CD4-positive, CD25-positive, alpha-beta regulatory T cell (primary cell): ENCODE measurements around the gene PARN. TPM values are rescaled to one million over a fixed set of nuclear protein-coding genes. Genes with fewer than 3 reads are reported as not detected.

ENCODE experiments used
- ATAC-seq, 2 donors: fragments of 150-1000 bp; cut with Tn5 transposase; one replicate each; pipeline ENCODE4 v1.10.0; 2021; ENCODE audit warnings: low read depth in 2 of 2, moderate number of reproducible peaks in 2 of 2, moderate library complexity in 1 of 2
- DNase-seq, 3 donors: peaks; one replicate each; pipeline versions ENCODE4 v3.0.0 to v3.0.0-alpha.2; 2012 to 2022; ENCODE audit warnings: mixed read lengths in 1 of 3
- H3K27ac ChIP-seq: one replicate; pipeline ENCODE4 v1.7.0; 2013; ENCODE audit warnings: mild to moderate bottlenecking, low read length; ENCODE audit not compliant: insufficient read depth, poor library complexity, severe bottlenecking
- H3K27me3 ChIP-seq: one replicate; pipeline ENCODE4 v1.7.0; 2013; ENCODE audit warnings: low read length; ENCODE audit not compliant: control insufficient read depth, insufficient read depth
- H3K36me3 ChIP-seq: one replicate; pipeline ENCODE4 v1.7.0; 2013; ENCODE audit warnings: mild to moderate bottlenecking, low read length, moderate library complexity; ENCODE audit not compliant: control insufficient read depth, insufficient read depth
- H3K4me1 ChIP-seq: 2 replicates; pipeline ENCODE4 v1.7.0; 2013; ENCODE audit warnings: mild to moderate bottlenecking, low read length; ENCODE audit not compliant: insufficient read depth, control insufficient read depth, poor library complexity, severe bottlenecking
- H3K4me3 ChIP-seq: one replicate; pipeline ENCODE4 v1.7.0; 2013; ENCODE audit warnings: low read depth, mild to moderate bottlenecking, low read length, moderate library complexity
- H3K9me3 ChIP-seq, 2 experiments: 1 replicate in 1 of 2; 2 replicates in 1 of 2; pipeline ENCODE4 v1.7.0; 2013; ENCODE audit warnings: low read length in 2 of 2, mild to moderate bottlenecking in 1 of 2, moderate library complexity in 1 of 2; ENCODE audit not compliant: control insufficient read depth in 2 of 2
- H3K27ac Mint-ChIP-seq, 3 donors: one replicate each; pipeline ENCODE4 v1.8.0; 2020 to 2022; ENCODE audit warnings: mild to moderate bottlenecking in 3 of 3, mixed read lengths in 3 of 3, moderate library complexity in 2 of 3
- H3K27me3 Mint-ChIP-seq: one replicate; pipeline ENCODE4 v1.8.0; 2022; ENCODE audit warnings: mild to moderate bottlenecking, mixed read lengths
- H3K36me3 Mint-ChIP-seq: one replicate; pipeline ENCODE4 v1.8.0; 2020; ENCODE audit warnings: mixed read lengths
- H3K4me1 Mint-ChIP-seq, 4 donors: one replicate each; pipeline ENCODE4 v1.8.0; 2020 to 2022; ENCODE audit warnings: mixed read lengths in 4 of 4, mild to moderate bottlenecking in 1 of 4
- H3K4me3 Mint-ChIP-seq, 4 donors: one replicate each; pipeline ENCODE4 v1.8.0; 2020 to 2022; ENCODE audit warnings: mild to moderate bottlenecking in 4 of 4, mixed read lengths in 4 of 4, moderate library complexity in 3 of 4
- H3K9me3 Mint-ChIP-seq, 7 donors: one replicate each; pipeline ENCODE4 v1.8.0; 2020 to 2022; ENCODE audit warnings: mixed read lengths in 7 of 7, mild to moderate bottlenecking in 3 of 7, moderate library complexity in 2 of 7
- polyA plus RNA-seq, 4 donors: library from polyadenylated mRNA; unstranded; fragments of 300-500 nt; fragmentation: Illumina TruSeq; gene quantifications; one replicate each; pipeline ENCODE4 v1.2.3, GENCODE V29; 2021
- total RNA-seq: library from RNA; stranded (reverse); gene quantifications from one replicate; pipeline ENCODE4 v1.2.3, GENCODE V29; 2022

Gene PARN
- total and polyA plus RNA-seq, 5 donors from 2014 or later, result 36.2 to 50.9 (median 46.6) TPM

GRCh38 chr16:14566599-14566998, 63.5 kb downstream of the PARN start:
- H3K36me3 ChIP-seq, result peaks cover 10% of the 10 kb centered on the region
- H3K27me3 ChIP-seq, result no peaks in the 10 kb centered on the region
- H3K4me1 ChIP-seq, result no peaks in the 10 kb centered on the region
- Mint-ChIP-seq H3K27ac (peak overlapping the region in 1 of 3 donors; percentile 54), H3K9me3 (no peaks in the 10 kb centered on the region), H3K4me3 (no peak overlapping the region), H3K4me1 (peaks cover 14 to 24% (median 19%) of the 10 kb centered on the region in 4 donors), H3K36me3 (peaks cover 10% of the 10 kb centered on the region), H3K27me3 (no peaks in the 10 kb centered on the region)
- no peaks in the 10 kb centered on the region for H3K9me3 ChIP-seq
- DNase-seq (no peak), ATAC-seq (no peak)
- H3K4me3 ChIP-seq, result no peak overlapping the region
- no peak overlapping the region for H3K27ac ChIP-seq

- no peaks in the 10 kb centered on the region for H3K27me3 Mint-ChIP-seq
- H3K4me1 Mint-ChIP-seq, result peaks cover 11 to 23% (median 19%) of the 10 kb centered on the region in 4 donors
- no peak overlapping the region for H3K27ac ChIP-seq
- peaks cover 10% of the 10 kb centered on the region for H3K36me3 Mint-ChIP-seq
- H3K9me3 ChIP-seq, result no peaks in the 10 kb centered on the region
- no peak overlapping the region for H3K4me3 ChIP-seq
- H3K27me3 ChIP-seq, result no peaks in the 10 kb centered on the region
- H3K9me3 Mint-ChIP-seq, result no peaks in the 10 kb centered on the region
- no peak for DNase-seq
- H3K36me3 ChIP-seq, result peaks cover 8% of the 10 kb centered on the region
- no peak overlapping the region for H3K4me3 Mint-ChIP-seq
- peak overlapping the region in 1 of 3 donors; percentile 48 for H3K27ac Mint-ChIP-seq
- no peaks in the 10 kb centered on the region for H3K4me1 ChIP-seq
- no peak for ATAC-seq
These were observed 64.4 kb downstream of the PARN start for GRCh38 chr16:14565688-14566025.

GRCh38 chr16:14564861-14565687, 65.0 kb downstream of the PARN start:
- peak overlapping the region; percentile 8 for H3K4me3 ChIP-seq
- ATAC-seq (no peak), DNase-seq (peak in 1 of 3 donors; percentile 34)
- Mint-ChIP-seq H3K9me3 (no peaks in the 10 kb centered on the region), H3K4me3 (peak overlapping the region; percentile 5 to 90 (median 64)), H3K36me3 (peaks cover 10% of the 10 kb centered on the region), H3K4me1 (peaks cover 11 to 26% (median 19%) of the 10 kb centered on the region in 4 donors), H3K27ac (peak overlapping the region; percentile 48 to 96 (median 87)), H3K27me3 (no peaks in the 10 kb centered on the region)
- H3K9me3 ChIP-seq, result no peaks in the 10 kb centered on the region
- peaks cover 8% of the 10 kb centered on the region for H3K36me3 ChIP-seq
- H3K27me3 ChIP-seq, result no peaks in the 10 kb centered on the region
- H3K4me1 ChIP-seq, result no peaks in the 10 kb centered on the region
- H3K27ac ChIP-seq, result peak overlapping the region; percentile 19

- no peaks in the 10 kb centered on the region for H3K9me3 Mint-ChIP-seq
- H3K27ac Mint-ChIP-seq, result peak overlapping the region; percentile 20 to 87 (median 48)
- peaks cover 8% of the 10 kb centered on the region for H3K36me3 ChIP-seq
- H3K27ac ChIP-seq, result no peak overlapping the region
- peak overlapping the region in 1 of 4 donors; percentile 90 for H3K4me3 Mint-ChIP-seq
- H3K9me3 ChIP-seq, result no peaks in the 10 kb centered on the region
- no peaks in the 10 kb centered on the region for H3K4me1 ChIP-seq
- H3K4me3 ChIP-seq, result peak overlapping the region; percentile 8
- no peaks in the 10 kb centered on the region for H3K27me3 ChIP-seq
- DNase-seq (no peak), ATAC-seq (no peak)
- peaks cover 11 to 26% (median 20%) of the 10 kb centered on the region in 4 donors for H3K4me1 Mint-ChIP-seq
- H3K36me3 Mint-ChIP-seq, result peaks cover 8% of the 10 kb centered on the region
- H3K27me3 Mint-ChIP-seq, result no peaks in the 10 kb centered on the region
These were observed 65.7 kb downstream of the PARN start for GRCh38 chr16:14564323-14564722.

- no peak for ATAC-seq
- no peaks in the 10 kb centered on the region for H3K27me3 Mint-ChIP-seq
These were observed 67.2 kb downstream of the PARN start for GRCh38 chr16:14562691-14563491.

GRCh38 chr16:14560523-14560922, 69.5 kb downstream of the PARN start:
- H3K27me3 Mint-ChIP-seq, result no peaks in the 10 kb centered on the region
- H3K9me3 Mint-ChIP-seq, result peaks cover 0 to 2% (median 0%) of the 10 kb centered on the region in 7 donors
- Histone ChIP-seq H3K4me3 (no peak overlapping the region), H3K9me3 (no peaks in the 10 kb centered on the region), H3K27ac (no peak overlapping the region), H3K36me3 (peaks cover 11% of the 10 kb centered on the region), H3K4me1 (no peaks in the 10 kb centered on the region), H3K27me3 (no peaks in the 10 kb centered on the region)
- peaks cover 12 to 23% (median 15%) of the 10 kb centered on the region in 4 donors for H3K4me1 Mint-ChIP-seq
- H3K36me3 Mint-ChIP-seq, result peaks cover 5% of the 10 kb centered on the region
- DNase-seq, result no peak
- H3K27ac Mint-ChIP-seq, result no peak overlapping the region
- H3K4me3 Mint-ChIP-seq, result no peak overlapping the region
- no peak for ATAC-seq

More at GRCh38 chr16:14562691-14563491, 67.2 kb downstream of the PARN start:
- Mint-ChIP-seq H3K9me3 (no peaks in the 10 kb centered on the region), H3K4me3 (no peak overlapping the region), H3K4me1 (peaks cover 11 to 23% (median 20%) of the 10 kb centered on the region in 4 donors), H3K36me3 (peaks cover 5% of the 10 kb centered on the region), H3K27ac (no peak overlapping the region)
- Histone ChIP-seq H3K4me1 (no peaks in the 10 kb centered on the region), H3K36me3 (peaks cover 8% of the 10 kb centered on the region), H3K27me3 (no peaks in the 10 kb centered on the region), H3K9me3 (no peaks in the 10 kb centered on the region), H3K4me3 (no peak overlapping the region), H3K27ac (no peak overlapping the region)
- DNase-seq, result peak in 1 of 3 donors; percentile 11

- Histone ChIP-seq H3K36me3 (peaks cover 11% of the 10 kb centered on the region), H3K4me3 (no peak overlapping the region), H3K9me3 (no peaks in the 10 kb centered on the region), H3K27me3 (no peaks in the 10 kb centered on the region), H3K27ac (no peak overlapping the region), H3K4me1 (no peaks in the 10 kb centered on the region)
- ATAC-seq, result no peak
- Mint-ChIP-seq H3K27ac (peak overlapping the region in 1 of 3 donors; percentile 37), H3K4me3 (no peak overlapping the region), H3K27me3 (no peaks in the 10 kb centered on the region), H3K9me3 (peaks cover 0 to 2% (median 0%) of the 10 kb centered on the region in 7 donors), H3K4me1 (peaks cover 9 to 19% (median 12%) of the 10 kb centered on the region in 4 donors), H3K36me3 (peaks cover 7% of the 10 kb centered on the region)
- no peak for DNase-seq
These were observed 70.2 kb downstream of the PARN start for GRCh38 chr16:14559809-14560241.
